Breast epithelium (tissue), 3 donors: ENCODE data around the gene NACAD.

Experiments used
- POLR2A ChIP-seq: fragments of 450-650 bp; IDR thresholded peaks from one replicate; pipeline ENCODE4 v1.6.1; 2016; ENCODE audit warnings: antibody characterized with exemption, mild to moderate bottlenecking, moderate library complexity
- POLR2AphosphoS5 ChIP-seq, 3 donors: sonication (generic); formaldehyde crosslinking; IDR thresholded peaks; one replicate each; pipeline ENCODE4 v1.6.1; 2017; ENCODE audit warnings: antibody characterized with exemption in 3 of 3
- TF ChIP-seq, protein P1 (sequence below), 3 donors: fragments of 450-650 bp; IDR thresholded peaks; one replicate each; pipeline ENCODE4 v1.5.1; 2016 to 2017; ENCODE audit warnings: antibody characterized with exemption in 3 of 3, mild to moderate bottlenecking in 3 of 3, moderate library complexity in 3 of 3

DNA sequence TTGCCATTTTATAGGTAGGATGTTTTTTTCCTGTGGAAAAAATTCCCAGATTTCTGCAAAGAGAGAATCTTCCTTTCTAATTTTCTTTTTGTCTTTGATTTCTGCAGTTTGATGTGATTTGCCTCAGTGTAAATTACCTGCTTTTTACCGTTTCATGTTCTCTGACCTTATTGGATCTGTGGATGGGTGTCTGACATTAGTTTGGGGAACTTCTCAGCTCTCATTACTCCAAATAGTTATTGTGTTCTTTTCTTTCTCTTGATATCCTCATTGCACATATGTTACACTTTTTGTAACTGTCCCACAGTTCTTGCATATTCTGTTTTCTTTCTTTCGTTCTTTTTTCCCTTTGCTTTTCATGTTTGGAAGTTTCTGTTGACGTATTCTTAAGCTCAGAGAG lies 28.5 kb downstream of the NACAD start:
- TF ChIP-seq, protein P1, sequence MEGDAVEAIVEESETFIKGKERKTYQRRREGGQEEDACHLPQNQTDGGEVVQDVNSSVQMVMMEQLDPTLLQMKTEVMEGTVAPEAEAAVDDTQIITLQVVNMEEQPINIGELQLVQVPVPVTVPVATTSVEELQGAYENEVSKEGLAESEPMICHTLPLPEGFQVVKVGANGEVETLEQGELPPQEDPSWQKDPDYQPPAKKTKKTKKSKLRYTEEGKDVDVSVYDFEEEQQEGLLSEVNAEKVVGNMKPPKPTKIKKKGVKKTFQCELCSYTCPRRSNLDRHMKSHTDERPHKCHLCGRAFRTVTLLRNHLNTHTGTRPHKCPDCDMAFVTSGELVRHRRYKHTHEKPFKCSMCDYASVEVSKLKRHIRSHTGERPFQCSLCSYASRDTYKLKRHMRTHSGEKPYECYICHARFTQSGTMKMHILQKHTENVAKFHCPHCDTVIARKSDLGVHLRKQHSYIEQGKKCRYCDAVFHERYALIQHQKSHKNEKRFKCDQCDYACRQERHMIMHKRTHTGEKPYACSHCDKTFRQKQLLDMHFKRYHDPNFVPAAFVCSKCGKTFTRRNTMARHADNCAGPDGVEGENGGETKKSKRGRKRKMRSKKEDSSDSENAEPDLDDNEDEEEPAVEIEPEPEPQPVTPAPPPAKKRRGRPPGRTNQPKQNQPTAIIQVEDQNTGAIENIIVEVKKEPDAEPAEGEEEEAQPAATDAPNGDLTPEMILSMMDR (IDR thresholded peaks at IDR 0.05) = no peak
- TF ChIP-seq POLR2A (no peak), POLR2AphosphoS5 (IDR thresholded peaks at IDR 0.05) (no peak)
